GM12875 (cell line): ENCODE measurements around the gene WNT2B.

Experiments used
- H3K4me3 ChIP-seq: one replicate; pipeline ENCODE4 v1.5.1; 2011; ENCODE audit warnings: low read depth, low read length, control low read depth
- CTCF ChIP-seq: IDR thresholded peaks from 2 replicates; pipeline ENCODE4 v1.5.1; 2011; ENCODE audit warnings: low read depth, mild to moderate bottlenecking, control low read depth, inconsistent platforms, low read length, moderate library complexity, borderline replicate concordance; ENCODE audit not compliant: insufficient read depth

Gene WNT2B

GRCh38 chr1:112558634-112559033 is 49.9 kb downstream of the WNT2B start:
- no peak for TF ChIP-seq CTCF
- H3K4me3 ChIP-seq = no peak overlapping the region

- H3K4me3 ChIP-seq = no peak overlapping the region
- no peak for TF ChIP-seq CTCF
Measured at GRCh38 chr1:112563341-112563740, 54.6 kb downstream of the WNT2B start.

GRCh38 chr1:112564081-112564480 is 55.3 kb downstream of the WNT2B start:
- TF ChIP-seq CTCF = no peak
- no peak overlapping the region for H3K4me3 ChIP-seq

GRCh38 chr1:112565800-112566199 is 57.0 kb downstream of the WNT2B start:
- H3K4me3 ChIP-seq = no peak overlapping the region

GRCh38 chr1:112575154-112575804 is 66.5 kb downstream of the WNT2B start:
- no peak for TF ChIP-seq CTCF
- no peak overlapping the region for H3K4me3 ChIP-seq

More at GRCh38 chr1:112565800-112566199, 57.0 kb downstream of the WNT2B start:
- no peak for TF ChIP-seq CTCF

- no peak for TF ChIP-seq CTCF
Measured at GRCh38 chr1:112576240-112576639, 67.5 kb downstream of the WNT2B start.

More at GRCh38 chr1:112576240-112576639, 67.5 kb downstream of the WNT2B start:
- no peak overlapping the region for H3K4me3 ChIP-seq
